MM.1S (cell line): Measurements from ENCODE around the gene SHC3.

Experiments
- DNase-seq: peaks from one replicate; pipeline ENCODE4 v3.0.0-alpha.2; 2015
- H2AFZ ChIP-seq: fragments of 300-600 bp; sonication (generic); 2 replicates; pipeline ENCODE4 v1.6.0; 2016; ENCODE audit warnings: antibody characterized with exemption, low read length
- H3F3A ChIP-seq: fragments of 300-600 bp; sonication (generic); 2 replicates; pipeline ENCODE4 v1.6.1; 2016; ENCODE audit warnings: mild to moderate bottlenecking, antibody characterized with exemption, low read length, moderate library complexity, mixed read lengths; ENCODE audit not compliant: insufficient read depth
- H3K27ac ChIP-seq: fragments of 300-600 bp; sonication (generic); 2 replicates; pipeline ENCODE4 v1.5.1; 2016; ENCODE audit warnings: mild to moderate bottlenecking, low read length
- H3K27me3 ChIP-seq: fragments of 300-600 bp; sonication (generic); replicated peaks from 2 replicates; pipeline ENCODE4 v1.6.0; 2016; ENCODE audit warnings: low read length; ENCODE audit not compliant: insufficient read depth
- H3K36me3 ChIP-seq: fragments of 300-600 bp; sonication (generic); replicated peaks from 2 replicates; pipeline ENCODE4 v1.6.1; 2016; ENCODE audit warnings: mild to moderate bottlenecking, low read length, mixed read lengths; ENCODE audit not compliant: insufficient read depth
- H3K4me1 ChIP-seq: fragments of 300-600 bp; sonication (generic); 2 replicates; pipeline ENCODE4 v1.6.1; 2016; ENCODE audit warnings: low read length, mixed read lengths
- H3K4me2 ChIP-seq: fragments of 300-600 bp; sonication (generic); 2 replicates; pipeline ENCODE4 v1.6.0; 2016; ENCODE audit warnings: low read depth, low read length
- H3K4me3 ChIP-seq: fragments of 300-600 bp; sonication (generic); 2 replicates; pipeline ENCODE4 v1.5.1; 2016; ENCODE audit warnings: low read length, mixed read lengths
- H3K79me2 ChIP-seq: fragments of 300-600 bp; sonication (generic); 2 replicates; pipeline ENCODE4 v1.6.1; 2016; ENCODE audit warnings: mixed run types, low read length, mixed read lengths
- H3K9ac ChIP-seq: fragments of 300-600 bp; sonication (generic); 2 replicates; pipeline ENCODE4 v1.6.1; 2016; ENCODE audit warnings: low read length, mixed read lengths
- H3K9me2 ChIP-seq: fragments of 300-600 bp; sonication (generic); replicated peaks from 2 replicates; pipeline ENCODE4 v1.6.1; 2016; ENCODE audit warnings: mild to moderate bottlenecking, low read length, mixed read lengths; ENCODE audit not compliant: insufficient read depth
- H3K9me3 ChIP-seq: fragments of 300-600 bp; sonication (generic); replicated peaks from 2 replicates; pipeline ENCODE4 v1.6.1; 2016; ENCODE audit warnings: mild to moderate bottlenecking, low read length, mixed read lengths; ENCODE audit not compliant: insufficient read depth
- H4K20me1 ChIP-seq: fragments of 300-600 bp; sonication (generic); 2 replicates; pipeline ENCODE4 v1.6.1; 2016; ENCODE audit warnings: mild to moderate bottlenecking, low read length, moderate library complexity, mixed read lengths; ENCODE audit not compliant: insufficient read depth
- EZH2 ChIP-seq: fragments of 300-600 bp; sonication (generic); optimal IDR thresholded peaks from 2 replicates; pipeline ENCODE3; 2017; ENCODE audit warnings: low read depth, mild to moderate bottlenecking, antibody characterized with exemption, low read length, mixed read lengths
- EZH2phosphoT487 ChIP-seq: fragments of 300-600 bp; sonication (generic); IDR thresholded peaks from 2 replicates; pipeline ENCODE4 v1.6.1; 2018; ENCODE audit warnings: antibody characterized with exemption, low read length
- TF ChIP-seq, protein P1 (sequence below): fragments of 300-600 bp; sonication (generic); IDR thresholded peaks from 2 replicates; pipeline ENCODE4 v1.5.1; 2016; ENCODE audit warnings: antibody characterized with exemption, low read length, mixed read lengths

Gene SHC3

DNA sequence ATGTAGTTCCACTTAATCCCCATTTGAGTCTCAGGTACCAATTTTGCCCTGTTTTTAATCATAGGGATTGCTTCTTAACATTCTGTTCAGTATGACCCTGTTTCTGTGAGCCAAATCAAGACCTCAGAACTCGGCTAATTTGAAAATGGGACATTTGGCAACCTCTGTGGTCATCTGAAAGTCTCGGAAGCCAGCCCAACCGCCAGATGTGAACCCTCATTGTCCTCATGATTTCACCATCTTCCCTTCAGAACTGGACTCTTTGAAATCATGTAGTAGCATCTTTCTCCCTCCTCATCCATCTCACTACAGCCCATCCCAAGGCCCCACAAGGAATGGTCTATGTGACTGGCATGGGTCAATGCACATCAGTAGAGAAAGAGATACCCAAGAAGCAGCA lies 98.4 kb downstream of the SHC3 start:
- H3K27ac ChIP-seq, result no peak overlapping the region
- H3K4me3 ChIP-seq, result no peak overlapping the region
- no peaks in the 10 kb centered on the region for H3K79me2 ChIP-seq
- no peaks in the 10 kb centered on the region for H4K20me1 ChIP-seq
- no peaks in the 10 kb centered on the region for H3K9me2 ChIP-seq
- H3K4me2 ChIP-seq, result no peak overlapping the region
- no peak overlapping the region for H3K9ac ChIP-seq
- no peak for DNase-seq
- no peak overlapping the region for H2AFZ ChIP-seq
- no peaks in the 10 kb centered on the region for H3K9me3 ChIP-seq
- H3K4me1 ChIP-seq, result no peaks in the 10 kb centered on the region; the same call in 1 of the 2 replicates
- no peaks in the 10 kb centered on the region for H3K36me3 ChIP-seq
- TF ChIP-seq EZH2 (no peak), EZH2phosphoT487 (no peak)
- TF ChIP-seq, protein P1, sequence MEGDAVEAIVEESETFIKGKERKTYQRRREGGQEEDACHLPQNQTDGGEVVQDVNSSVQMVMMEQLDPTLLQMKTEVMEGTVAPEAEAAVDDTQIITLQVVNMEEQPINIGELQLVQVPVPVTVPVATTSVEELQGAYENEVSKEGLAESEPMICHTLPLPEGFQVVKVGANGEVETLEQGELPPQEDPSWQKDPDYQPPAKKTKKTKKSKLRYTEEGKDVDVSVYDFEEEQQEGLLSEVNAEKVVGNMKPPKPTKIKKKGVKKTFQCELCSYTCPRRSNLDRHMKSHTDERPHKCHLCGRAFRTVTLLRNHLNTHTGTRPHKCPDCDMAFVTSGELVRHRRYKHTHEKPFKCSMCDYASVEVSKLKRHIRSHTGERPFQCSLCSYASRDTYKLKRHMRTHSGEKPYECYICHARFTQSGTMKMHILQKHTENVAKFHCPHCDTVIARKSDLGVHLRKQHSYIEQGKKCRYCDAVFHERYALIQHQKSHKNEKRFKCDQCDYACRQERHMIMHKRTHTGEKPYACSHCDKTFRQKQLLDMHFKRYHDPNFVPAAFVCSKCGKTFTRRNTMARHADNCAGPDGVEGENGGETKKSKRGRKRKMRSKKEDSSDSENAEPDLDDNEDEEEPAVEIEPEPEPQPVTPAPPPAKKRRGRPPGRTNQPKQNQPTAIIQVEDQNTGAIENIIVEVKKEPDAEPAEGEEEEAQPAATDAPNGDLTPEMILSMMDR, result no peak
- no peaks in the 10 kb centered on the region for H3F3A ChIP-seq
- H3K27me3 ChIP-seq, result no peaks in the 10 kb centered on the region

DNA sequence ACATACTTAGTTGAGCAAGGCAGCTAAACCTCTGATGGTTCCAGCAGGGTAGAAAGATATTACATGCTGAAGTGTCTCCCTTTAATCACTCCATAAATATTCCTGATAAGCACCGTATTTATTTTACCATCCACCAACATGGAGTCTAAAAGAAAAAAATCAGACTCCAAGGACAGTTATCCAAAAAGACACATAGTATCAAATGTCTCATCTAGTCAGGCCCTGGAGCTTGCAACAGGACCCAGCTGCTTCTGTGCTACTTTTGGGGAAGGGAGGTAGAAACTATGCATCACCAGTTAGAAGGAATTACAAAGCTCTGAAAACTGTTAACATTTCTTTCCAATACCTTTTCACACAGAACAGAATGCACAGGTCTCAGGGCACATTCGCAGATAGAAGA lies 99.2 kb downstream of the SHC3 start:
- Histone ChIP-seq H3K9ac (no peak overlapping the region), H3K4me2 (no peak overlapping the region), H3K36me3 (no peaks in the 10 kb centered on the region), H3K9me2 (no peaks in the 10 kb centered on the region), H3K27ac (no peak overlapping the region), H3K4me3 (no peak overlapping the region), H3K79me2 (no peaks in the 10 kb centered on the region), H3K27me3 (no peaks in the 10 kb centered on the region), H4K20me1 (no peaks in the 10 kb centered on the region), H3F3A (no peaks in the 10 kb centered on the region), H2AFZ (no peak overlapping the region), H3K4me1 (no peaks in the 10 kb centered on the region; the same call in 1 of the 2 replicates), H3K9me3 (no peaks in the 10 kb centered on the region)
- TF ChIP-seq EZH2, result no peak
- no peak for TF ChIP-seq EZH2phosphoT487
- TF ChIP-seq, protein P1, result no peak
- no peak for DNase-seq

DNA sequence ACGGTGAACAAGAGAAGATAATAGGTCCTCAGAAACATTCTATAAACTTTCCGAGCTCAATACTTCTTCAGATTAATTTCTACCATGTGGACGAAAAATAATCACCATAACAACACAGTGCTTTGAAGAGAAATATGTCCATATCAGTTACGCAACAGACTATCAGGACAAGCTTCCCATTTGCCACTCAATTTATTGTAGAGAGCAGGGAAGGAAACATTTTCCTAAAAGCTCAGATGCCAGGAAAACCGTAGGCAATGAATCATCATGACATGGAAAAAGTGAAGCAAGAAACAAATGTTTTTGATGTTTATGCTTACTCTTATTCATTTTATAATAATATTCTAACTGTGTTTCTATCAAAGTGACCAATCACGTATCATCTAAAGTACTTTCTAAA lies 99.8 kb downstream of the SHC3 start:
- no peak overlapping the region for H3K4me2 ChIP-seq
- H3K4me3 ChIP-seq, result no peak overlapping the region
- TF ChIP-seq, protein P1, result no peak
- H3K36me3 ChIP-seq, result no peaks in the 10 kb centered on the region
- H3K27ac ChIP-seq, result no peak overlapping the region
- no peaks in the 10 kb centered on the region for H4K20me1 ChIP-seq
- no peaks in the 10 kb centered on the region for H3K9me2 ChIP-seq
- no peaks in the 10 kb centered on the region for H3K27me3 ChIP-seq
- no peaks in the 10 kb centered on the region for H3K79me2 ChIP-seq
- no peaks in the 10 kb centered on the region for H3F3A ChIP-seq
- H3K9ac ChIP-seq, result no peak overlapping the region
- no peak for DNase-seq
- H2AFZ ChIP-seq, result no peak overlapping the region
- H3K4me1 ChIP-seq, result no peaks in the 10 kb centered on the region; the same call in 1 of the 2 replicates
- H3K9me3 ChIP-seq, result no peaks in the 10 kb centered on the region

DNA sequence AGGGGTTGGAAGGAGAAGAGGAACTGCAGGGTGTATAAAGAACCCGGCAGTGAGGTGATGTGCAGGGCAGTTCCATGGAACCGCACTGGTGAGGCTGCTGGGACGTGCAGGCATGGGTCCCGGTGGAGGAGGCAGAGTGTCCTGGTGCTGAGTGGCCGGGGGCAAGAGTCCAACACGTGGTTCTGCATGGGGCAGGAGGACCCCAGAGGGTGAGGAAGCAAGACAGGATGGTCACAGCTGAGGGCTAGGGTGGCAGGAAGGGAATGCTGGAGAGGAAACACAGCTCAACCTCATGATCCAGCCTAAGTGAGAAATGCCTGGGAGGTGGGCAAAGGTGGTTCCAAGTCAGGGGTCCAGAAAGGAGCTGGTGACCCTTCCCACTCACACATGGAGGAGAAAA lies 100.2 kb downstream of the SHC3 start:
- H3K27ac ChIP-seq, result no peak overlapping the region
- H3K9me3 ChIP-seq, result no peaks in the 10 kb centered on the region
- H2AFZ ChIP-seq, result no peak overlapping the region
- H3F3A ChIP-seq, result no peaks in the 10 kb centered on the region
- H3K9me2 ChIP-seq, result no peaks in the 10 kb centered on the region
- H4K20me1 ChIP-seq, result no peaks in the 10 kb centered on the region
- H3K9ac ChIP-seq, result no peak overlapping the region
- no peak for TF ChIP-seq EZH2phosphoT487
- H3K4me3 ChIP-seq, result no peak overlapping the region
- H3K4me2 ChIP-seq, result no peak overlapping the region
- no peak for DNase-seq
- no peaks in the 10 kb centered on the region for H3K27me3 ChIP-seq
- no peaks in the 10 kb centered on the region; the same call in 1 of the 2 replicates for H3K4me1 ChIP-seq
- H3K79me2 ChIP-seq, result no peaks in the 10 kb centered on the region
- no peaks in the 10 kb centered on the region for H3K36me3 ChIP-seq
